ENCODE results near the gene CARMIL1.

The CARMIL1 gene

GRCh38 chr6:25435416-25435985, 156.3 kb downstream of the CARMIL1 start:
- no peak overlapping the region for H3K4ac ChIP-seq (ENCODE audit: low read depth, low read length)
- no peaks in the 10 kb centered on the region for H3K79me1 ChIP-seq (ENCODE audit: low read length)
- no peak overlapping the region for H3K27ac ChIP-seq (ENCODE audit: low read depth, low read length)
- no peak overlapping the region for H4K91ac ChIP-seq (ENCODE audit: low read depth, low read length)
- H3K23ac ChIP-seq (ENCODE audit: low read length), result no peak overlapping the region
- no peak overlapping the region for H3K18ac ChIP-seq (ENCODE audit: low read length)
- peaks cover 1% of the 10 kb centered on the region for H3K9me3 ChIP-seq (ENCODE audit: insufficient read depth, low read depth, low read length)
- H3K36me3 ChIP-seq (ENCODE audit: control insufficient read depth in 1 of 2, insufficient read depth in 2 of 2, low read length in 2 of 2), result no peaks in the 10 kb centered on the region
- no peak overlapping the region for H2AFZ ChIP-seq (ENCODE audit: insufficient read depth, low read length, poor library complexity)
- no peak overlapping the region for H2AK5ac ChIP-seq (ENCODE audit: low read length)
- no peaks in the 10 kb centered on the region for H3K27me3 ChIP-seq (ENCODE audit: insufficient read depth, low read length)
- no peak overlapping the region for H3K9ac ChIP-seq (ENCODE audit: low read length)
- H4K12ac ChIP-seq (ENCODE audit: low read depth, low read length), result no peak overlapping the region
- no peak overlapping the region for H3K14ac ChIP-seq (ENCODE audit: low read length)
- no peak overlapping the region for H2BK120ac ChIP-seq (ENCODE audit: insufficient read depth, low read length, poor library complexity)
- no peak overlapping the region for H3K4me2 ChIP-seq (ENCODE audit: low read length)
- H3K4me3 ChIP-seq (ENCODE audit: low read depth, low read length), result no peak overlapping the region
- no peak overlapping the region for H4K8ac ChIP-seq (ENCODE audit: low read depth, low read length)
- no peaks in the 10 kb centered on the region for H3K79me2 ChIP-seq (ENCODE audit: control insufficient read depth, insufficient read depth, low read length, poor library complexity)
- WGBS (ENCODE audit: extremely low coverage, insufficient coverage, insufficient read length), result no CpG with 5 or more reads among the region's 6 CpGs
- no peak overlapping the region for H2BK5ac ChIP-seq (ENCODE audit: low read depth, low read length, poor library complexity)
- H3K4me1 ChIP-seq (ENCODE audit: control insufficient read depth in 1 of 2, insufficient read depth in 2 of 2, low read length in 2 of 2), result peaks cover 5 to 7% of the 10 kb centered on the region in 2 experiments
- no peak overlapping the region for H2BK12ac ChIP-seq (ENCODE audit: low read length)
- no peak for DNase-seq

DNA sequence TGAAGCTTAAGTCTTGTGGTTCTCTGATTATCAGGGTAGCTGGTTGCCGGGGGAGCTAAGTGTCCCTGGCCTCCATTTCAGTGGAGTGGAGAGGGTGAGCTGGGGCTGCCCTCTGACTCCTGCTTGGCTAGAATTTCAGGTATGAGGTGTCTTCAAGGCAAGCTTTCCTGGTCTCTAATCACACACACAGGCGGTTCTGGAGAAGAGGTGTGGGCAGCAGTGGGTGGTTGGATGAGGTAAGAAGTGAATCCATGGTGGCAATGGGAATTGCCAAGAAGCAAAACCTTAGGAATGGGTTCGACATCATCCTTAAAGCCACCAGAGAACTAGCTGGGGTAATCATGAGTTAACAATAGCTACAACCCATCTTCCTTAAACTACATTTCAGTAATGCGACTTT, 157.6 kb downstream of the CARMIL1 start:
- Histone ChIP-seq H3K36me3 (ENCODE audit: control insufficient read depth in 1 of 2, insufficient read depth in 2 of 2, low read length in 2 of 2) (no peaks in the 10 kb centered on the region), H3K9me3 (ENCODE audit: insufficient read depth, low read depth, low read length) (peaks cover 1% of the 10 kb centered on the region), H2AFZ (ENCODE audit: insufficient read depth, low read length, poor library complexity) (no peak overlapping the region), H3K4me2 (ENCODE audit: low read length) (no peak overlapping the region), H3K23ac (ENCODE audit: low read length) (no peak overlapping the region), H3K4ac (ENCODE audit: low read depth, low read length) (no peak overlapping the region), H3K9ac (ENCODE audit: low read length) (no peak overlapping the region), H2BK12ac (ENCODE audit: low read length) (no peak overlapping the region), H4K91ac (ENCODE audit: low read depth, low read length) (no peak overlapping the region), H4K8ac (ENCODE audit: low read depth, low read length) (no peak overlapping the region), H3K27ac (ENCODE audit: low read depth, low read length) (no peak overlapping the region), H3K79me2 (ENCODE audit: control insufficient read depth, insufficient read depth, low read length, poor library complexity) (no peaks in the 10 kb centered on the region), H2BK120ac (ENCODE audit: insufficient read depth, low read length, poor library complexity) (no peak overlapping the region), H3K18ac (ENCODE audit: low read length) (no peak overlapping the region), H3K79me1 (ENCODE audit: low read length) (no peaks in the 10 kb centered on the region), H3K4me3 (ENCODE audit: low read depth, low read length) (no peak overlapping the region), H2BK5ac (ENCODE audit: low read depth, low read length, poor library complexity) (no peak overlapping the region), H3K4me1 (ENCODE audit: control insufficient read depth in 1 of 2, insufficient read depth in 2 of 2, low read length in 2 of 2) (peaks cover 5 to 7% of the 10 kb centered on the region in 2 experiments), H3K14ac (ENCODE audit: low read length) (no peak overlapping the region), H3K27me3 (ENCODE audit: insufficient read depth, low read length) (no peaks in the 10 kb centered on the region), H2AK5ac (ENCODE audit: low read length) (no peak overlapping the region), H4K12ac (ENCODE audit: low read depth, low read length) (no peak overlapping the region)
- no CpG with 5 or more reads among the region's 4 CpGs for WGBS (ENCODE audit: extremely low coverage, insufficient coverage, insufficient read length)
- DNase-seq, result no peak

DNA sequence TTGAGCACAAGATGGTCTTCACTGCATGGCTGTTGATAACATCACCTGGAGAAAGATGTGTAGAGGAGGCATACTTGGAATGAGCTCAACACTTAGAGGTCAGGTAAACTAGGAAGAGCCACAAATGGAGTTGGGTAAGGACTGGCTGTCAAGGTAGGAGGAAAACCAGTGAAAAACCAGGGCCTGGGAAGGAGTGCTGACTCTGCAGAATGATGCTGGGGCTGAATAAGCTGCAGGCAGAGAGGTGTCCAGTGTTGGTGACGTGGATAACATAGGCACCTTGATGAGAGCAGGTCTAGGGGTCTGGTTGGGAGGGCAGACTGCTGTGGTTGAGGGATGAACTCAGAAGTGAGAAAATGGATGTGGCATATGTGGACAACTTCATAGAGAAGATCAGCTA, 160.2 kb downstream of the CARMIL1 start:
- Histone ChIP-seq H2AK5ac (ENCODE audit: low read length) (no peak overlapping the region), H3K9me3 (ENCODE audit: insufficient read depth, low read depth, low read length) (peaks cover 1% of the 10 kb centered on the region), H3K23ac (ENCODE audit: low read length) (no peak overlapping the region), H2BK5ac (ENCODE audit: low read depth, low read length, poor library complexity) (no peak overlapping the region), H3K4me1 (ENCODE audit: control insufficient read depth in 1 of 2, insufficient read depth in 2 of 2, low read length in 2 of 2) (peaks cover 5 to 7% of the 10 kb centered on the region in 2 experiments), H3K36me3 (ENCODE audit: control insufficient read depth in 1 of 2, insufficient read depth in 2 of 2, low read length in 2 of 2) (no peaks in the 10 kb centered on the region), H4K8ac (ENCODE audit: low read depth, low read length) (no peak overlapping the region), H3K4me2 (ENCODE audit: low read length) (no peak overlapping the region), H2BK120ac (ENCODE audit: insufficient read depth, low read length, poor library complexity) (no peak overlapping the region), H4K12ac (ENCODE audit: low read depth, low read length) (no peak overlapping the region), H3K4ac (ENCODE audit: low read depth, low read length) (no peak overlapping the region), H3K27ac (ENCODE audit: low read depth, low read length) (no peak overlapping the region), H3K4me3 (ENCODE audit: low read depth, low read length) (no peak overlapping the region), H3K18ac (ENCODE audit: low read length) (no peak overlapping the region), H3K14ac (ENCODE audit: low read length) (no peak overlapping the region), H3K9ac (ENCODE audit: low read length) (no peak overlapping the region), H2AFZ (ENCODE audit: insufficient read depth, low read length, poor library complexity) (no peak overlapping the region), H3K79me2 (ENCODE audit: control insufficient read depth, insufficient read depth, low read length, poor library complexity) (no peaks in the 10 kb centered on the region), H4K91ac (ENCODE audit: low read depth, low read length) (no peak overlapping the region), H3K79me1 (ENCODE audit: low read length) (no peaks in the 10 kb centered on the region), H2BK12ac (ENCODE audit: low read length) (no peak overlapping the region), H3K27me3 (ENCODE audit: insufficient read depth, low read length) (no peaks in the 10 kb centered on the region)
- no peak for DNase-seq
- WGBS (ENCODE audit: extremely low coverage, insufficient coverage, insufficient read length), result no CpG with 5 or more reads among the region's 1 CpG

DNA sequence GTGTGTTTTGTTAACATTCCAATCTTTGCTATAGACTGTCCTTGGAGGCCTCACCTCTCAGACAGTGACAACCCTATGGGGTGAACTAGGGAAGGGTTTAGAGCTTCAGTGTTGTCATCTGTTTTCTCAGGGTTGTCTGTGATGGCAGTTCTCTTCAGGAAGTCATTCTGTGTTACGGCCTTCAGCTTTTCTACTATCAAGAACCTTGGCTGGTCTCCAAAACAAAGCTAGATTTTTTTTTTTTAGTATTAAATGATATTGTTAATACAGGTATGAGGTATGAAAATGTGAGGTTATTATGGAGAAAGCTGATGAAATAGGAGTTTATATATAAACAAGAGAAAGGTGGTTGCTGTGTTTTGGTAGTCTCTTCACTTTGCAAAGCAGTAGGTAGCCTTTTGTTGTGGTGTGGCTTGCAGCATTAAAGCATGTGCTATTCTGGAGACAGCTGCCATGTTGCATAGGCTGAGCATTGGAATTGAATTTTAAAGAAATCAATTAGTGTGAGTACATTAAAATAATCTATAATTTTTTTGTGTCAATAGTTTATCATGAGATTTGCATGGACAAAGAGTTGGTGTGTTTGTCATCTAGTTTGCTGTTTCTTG, 162.6 kb downstream of the CARMIL1 start:
- H3K79me1 ChIP-seq (ENCODE audit: low read length), result no peaks in the 10 kb centered on the region
- H2AK5ac ChIP-seq (ENCODE audit: low read length), result no peak overlapping the region
- H2BK5ac ChIP-seq (ENCODE audit: low read depth, low read length, poor library complexity), result no peak overlapping the region
- no peak overlapping the region for H2BK120ac ChIP-seq (ENCODE audit: insufficient read depth, low read length, poor library complexity)
- no peak overlapping the region for H4K12ac ChIP-seq (ENCODE audit: low read depth, low read length)
- peaks cover 1% of the 10 kb centered on the region for H3K9me3 ChIP-seq (ENCODE audit: insufficient read depth, low read depth, low read length)
- no peak overlapping the region for H3K4me2 ChIP-seq (ENCODE audit: low read length)
- no peak overlapping the region for H3K4ac ChIP-seq (ENCODE audit: low read depth, low read length)
- H3K27ac ChIP-seq (ENCODE audit: low read depth, low read length), result no peak overlapping the region
- no peak for DNase-seq
- no peak overlapping the region for H2AFZ ChIP-seq (ENCODE audit: insufficient read depth, low read length, poor library complexity)
- no peak overlapping the region for H3K4me3 ChIP-seq (ENCODE audit: low read depth, low read length)
- no peak overlapping the region for H4K8ac ChIP-seq (ENCODE audit: low read depth, low read length)
- H3K79me2 ChIP-seq (ENCODE audit: control insufficient read depth, insufficient read depth, low read length, poor library complexity), result no peaks in the 10 kb centered on the region
- no peak overlapping the region for H3K23ac ChIP-seq (ENCODE audit: low read length)
- H3K14ac ChIP-seq (ENCODE audit: low read length), result no peak overlapping the region
- H4K91ac ChIP-seq (ENCODE audit: low read depth, low read length), result no peak overlapping the region
- WGBS (ENCODE audit: extremely low coverage, insufficient coverage, insufficient read length), result no CpG with 5 or more reads among the region's 1 CpG
- no peak overlapping the region for H3K18ac ChIP-seq (ENCODE audit: low read length)
- H2BK12ac ChIP-seq (ENCODE audit: low read length), result no peak overlapping the region
- no peak overlapping the region for H3K9ac ChIP-seq (ENCODE audit: low read length)
- H3K36me3 ChIP-seq (ENCODE audit: control insufficient read depth in 1 of 2, insufficient read depth in 2 of 2, low read length in 2 of 2), result peaks cover 0 to 2% of the 10 kb centered on the region in 2 experiments
- H3K27me3 ChIP-seq (ENCODE audit: insufficient read depth, low read length), result no peaks in the 10 kb centered on the region
- H3K4me1 ChIP-seq (ENCODE audit: control insufficient read depth in 1 of 2, insufficient read depth in 2 of 2, low read length in 2 of 2), result peaks cover 0 to 3% of the 10 kb centered on the region in 2 experiments
